Measurements from ENCODE around the gene DDX56. TPM values are rescaled to one million over a fixed set of nuclear protein-coding genes. Genes with fewer than 3 reads are reported as not detected.

Gene DDX56
- total and polyA plus RNA-seq, 2 of the 13 experiments (the other 11 are each of a cell fraction or from before 2014, with no cell fraction given) = 82.6 to 120 TPM

GRCh38 chr7:44541028-44541869 is 32.5 kb downstream of the DDX56 start, which contains the start of gene NPC1L1 (continued):
- TF ChIP-seq CSRNP1 (CRISPR knock-in tag; IDR thresholded peaks at IDR 0.05) = 0 out of 2 replicates have a peak, but pooled peaks have one; percentile 8
- peak; percentile 79 for TF ChIP-seq HOXA5 (CRISPR knock-in tag; IDR thresholded peaks at IDR 0.05)
- peak; percentile 10; the same call in 1 of the 2 replicates for TF ChIP-seq ZNF724P (CRISPR knock-in tag; IDR thresholded peaks at IDR 0.05; ENCODE audit: borderline replicate concordance)
- peak; percentile 37 for TF ChIP-seq TGIF2 (CRISPR knock-in tag; IDR thresholded peaks at IDR 0.05)
- peak; percentile 75 for TF ChIP-seq KLF12 (CRISPR knock-in tag; IDR thresholded peaks at IDR 0.05; ENCODE audit: borderline replicate concordance)
- TF ChIP-seq ZNF101 (CRISPR knock-in tag; IDR thresholded peaks at IDR 0.05; ENCODE audit: borderline replicate concordance, low read depth) = no peak
- TF ChIP-seq ZSCAN21 (CRISPR knock-in tag; IDR thresholded peaks at IDR 0.05; ENCODE audit: borderline replicate concordance) = peak; percentile 92
- TF ChIP-seq ZBTB42 (CRISPR knock-in tag; IDR thresholded peaks at IDR 0.05) = peak; percentile 69; the same call in 1 of the 2 replicates
- no peak for TF ChIP-seq CBX2 (IDR thresholded peaks at IDR 0.05; ENCODE audit: low read depth, low read length)
- TF ChIP-seq CBX2 (CRISPR knock-in tag; IDR thresholded peaks at IDR 0.05; ENCODE audit: low read depth) = no peak
- TF ChIP-seq ZNF30 (CRISPR knock-in tag; IDR thresholded peaks at IDR 0.05) = no peak
- TF ChIP-seq ZNF329 (CRISPR knock-in tag; IDR thresholded peaks at IDR 0.05; ENCODE audit: low read depth) = peak; percentile 60
- TF ChIP-seq PHF8 (CRISPR knock-in tag; IDR thresholded peaks at IDR 0.05) = peak; percentile 97
- peak; percentile 19 for TF ChIP-seq ZNF781 (CRISPR knock-in tag; IDR thresholded peaks at IDR 0.05; ENCODE audit: borderline replicate concordance, not compliant biosample characterization)
- TF ChIP-seq TFE3 (CRISPR knock-in tag; IDR thresholded peaks at IDR 0.05) = 0 out of 2 replicates have a peak, but pooled peaks have one; percentile 37
- TF ChIP-seq RELA (CRISPR knock-in tag; IDR thresholded peaks at IDR 0.05) = peak; percentile 75; the same call in 1 of the 2 replicates
- TF ChIP-seq SETDB1 (CRISPR knock-in tag; IDR thresholded peaks at IDR 0.05; ENCODE audit: borderline replicate concordance) = no peak
- peak; percentile 41 for TF ChIP-seq TBL1XR1 (IDR thresholded peaks at IDR 0.05; ENCODE audit: borderline replicate concordance, low read length, partially characterized antibody)
- TF ChIP-seq POGK (CRISPR knock-in tag; conservative IDR thresholded peaks at IDR 0.05) = peak; percentile 76
- TF ChIP-seq FOXA3 (CRISPR knock-in tag; IDR thresholded peaks at IDR 0.05) = peak; percentile 39; the same call in 1 of the 2 replicates

Data from HepG2 (cell line).